Suppressor macrophage treated with lipopolysaccharide for 4 hours (primary cell): ENCODE measurements around the gene TADA2A.
A peak's percentile ranks its signal among the peaks of the same experiment; 100 is the strongest.
"Not testable (repeated sequence)": the region's sequence is repeated elsewhere in the genome, so short reads cannot be mapped to it uniquely, and the experiment has no call there.

Source experiments
- DNase-seq: peaks from one replicate; pipeline ENCODE4 v3.0.0-alpha.2; 2020

Gene TADA2A

DNA sequence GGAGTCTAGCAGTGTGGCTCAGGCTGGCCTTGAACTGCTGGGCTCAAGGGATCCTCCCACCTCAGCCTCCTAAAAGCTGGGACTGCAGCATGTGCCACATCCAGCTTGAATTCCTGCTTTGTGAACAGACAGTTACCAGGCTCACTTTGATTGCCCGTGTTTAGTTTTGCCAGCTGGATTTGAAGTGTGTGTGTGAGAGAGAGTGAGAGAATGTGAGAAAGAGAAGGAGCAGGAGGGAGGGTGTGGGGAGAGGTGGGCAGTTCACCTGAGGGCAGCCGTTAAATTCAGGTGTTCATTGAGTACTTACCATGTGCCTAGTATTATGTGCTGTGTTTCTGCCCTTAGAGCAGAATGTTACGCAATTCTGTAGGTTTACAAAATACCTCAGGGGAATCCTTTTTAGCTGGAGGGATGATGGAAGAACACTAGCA, 87.7 kb downstream of the TADA2A start:
- no peak for DNase-seq

DNA sequence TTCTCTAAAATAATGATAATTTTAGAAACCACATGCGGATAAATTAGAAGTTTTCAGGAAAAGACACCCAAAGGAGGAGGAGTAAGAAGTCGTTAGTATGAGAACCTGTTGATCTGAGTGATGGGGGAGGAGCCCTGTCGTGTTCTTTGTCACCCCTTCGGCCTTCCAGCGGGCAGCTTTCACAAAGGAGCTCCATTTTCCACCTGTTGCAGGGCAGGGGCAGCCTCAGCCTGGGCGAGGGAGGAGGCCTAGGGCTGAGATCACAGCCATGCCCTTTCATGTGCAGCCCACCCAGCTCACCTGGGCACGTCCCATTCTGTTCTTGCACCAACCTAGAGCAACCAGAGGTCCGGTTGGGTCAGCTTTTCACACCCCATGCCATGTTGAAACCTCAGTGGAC, 88.3 kb downstream of the TADA2A start:
- no peak for DNase-seq

DNA sequence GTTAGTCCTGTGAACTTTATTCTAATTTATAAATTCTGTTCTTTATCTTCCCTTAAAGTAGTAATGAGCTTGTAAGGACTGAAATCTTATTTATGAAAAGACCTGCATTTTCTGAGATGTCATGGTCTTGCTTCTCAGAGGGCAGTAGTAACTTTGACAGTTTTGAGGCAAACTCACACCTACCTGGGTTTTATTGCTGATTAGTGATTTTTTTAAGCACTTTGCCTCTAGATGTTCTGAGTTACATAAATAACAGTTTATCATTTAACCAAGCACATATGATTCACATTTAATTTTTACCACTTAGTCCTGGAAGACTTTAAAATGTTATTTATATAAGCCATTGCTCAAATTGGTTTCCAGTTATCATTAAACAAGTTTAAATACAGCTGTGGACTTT, 93.7 kb downstream of the TADA2A start:
- no peak for DNase-seq

DNA sequence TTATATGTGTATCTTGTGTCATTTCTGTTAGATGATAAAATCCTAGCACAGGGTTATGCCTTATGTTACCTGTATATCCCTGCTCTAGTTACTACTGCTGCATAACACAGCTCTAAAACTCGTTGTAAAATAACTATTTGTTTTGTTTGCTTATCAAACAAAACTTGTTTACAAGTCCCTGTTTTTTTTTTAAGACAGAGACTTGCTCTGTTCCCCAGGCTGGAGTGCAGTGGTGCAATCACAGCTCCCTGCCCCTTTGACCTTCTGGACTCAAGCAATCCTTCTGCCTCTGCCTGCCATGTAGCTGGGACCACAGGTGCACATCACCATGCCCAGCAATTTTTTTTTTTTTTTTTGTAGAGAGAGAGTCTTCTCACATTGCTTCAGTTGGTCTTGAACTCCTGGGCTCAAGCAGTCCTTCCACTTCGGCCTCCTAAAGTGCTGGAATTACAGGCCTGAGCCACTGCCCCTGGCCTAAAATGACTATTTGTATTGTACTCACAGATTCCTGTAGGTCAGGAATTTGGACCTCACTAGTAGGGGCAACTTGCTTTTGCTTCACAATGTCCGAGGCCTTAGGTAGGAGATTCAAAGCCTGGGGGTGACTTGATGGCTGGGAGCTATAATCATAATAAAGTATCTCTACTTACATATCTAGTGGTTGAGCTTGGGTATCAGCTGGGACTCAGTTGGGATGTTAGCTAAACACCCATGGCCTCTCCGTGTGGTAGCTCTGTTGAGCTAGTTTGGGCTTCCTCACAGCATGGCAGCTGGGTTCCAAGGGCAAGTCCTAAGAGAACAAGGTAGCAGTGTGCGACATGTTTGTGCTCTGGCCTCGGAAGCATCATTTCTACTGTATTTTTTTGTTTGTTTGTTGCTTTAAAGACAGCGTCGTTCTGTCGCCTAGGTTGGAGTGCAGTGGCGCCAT, 95.6 kb downstream of the TADA2A start:
- no peak for DNase-seq

DNA sequence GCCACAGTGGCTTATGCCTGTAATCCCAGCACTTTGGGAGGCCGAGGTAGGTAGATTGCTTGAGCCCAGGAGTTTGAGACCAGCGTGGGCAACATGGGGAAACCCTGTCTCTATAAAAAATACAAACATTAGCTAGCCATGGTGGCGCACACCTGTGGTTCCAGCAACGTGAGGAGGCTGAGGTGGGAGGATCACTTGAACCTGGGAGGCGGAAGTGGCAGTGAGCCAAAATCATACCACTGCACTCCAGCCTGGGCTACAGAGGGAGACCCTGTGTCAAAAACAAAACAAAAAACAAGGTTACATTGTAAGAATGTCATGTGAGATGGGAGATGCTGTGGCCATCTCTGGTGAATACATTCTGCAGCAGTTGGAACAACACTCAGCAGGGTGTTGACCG, 96.5 kb downstream of the TADA2A start:
- DNase-seq, result no peak

DNA sequence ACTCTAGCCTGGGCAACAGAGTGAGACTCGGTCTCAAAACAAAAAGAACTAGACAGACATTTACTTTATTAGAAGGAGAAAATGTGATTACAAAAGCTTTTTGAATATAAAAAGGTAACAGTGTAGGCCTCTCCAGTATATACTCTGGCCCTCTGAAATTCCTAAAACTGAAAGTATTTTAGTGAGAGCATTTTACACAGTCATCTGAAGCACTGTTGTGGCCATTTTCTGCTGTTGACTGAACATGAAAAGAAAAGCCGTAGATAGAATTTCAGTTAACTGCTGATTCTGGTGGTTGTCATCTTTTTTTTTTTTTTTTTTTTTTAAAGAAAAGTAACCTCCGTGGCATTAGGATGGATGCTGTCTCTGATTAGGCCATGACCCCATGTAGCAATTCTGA, 98.6 kb downstream of the TADA2A start:
- no peak for DNase-seq

DNA sequence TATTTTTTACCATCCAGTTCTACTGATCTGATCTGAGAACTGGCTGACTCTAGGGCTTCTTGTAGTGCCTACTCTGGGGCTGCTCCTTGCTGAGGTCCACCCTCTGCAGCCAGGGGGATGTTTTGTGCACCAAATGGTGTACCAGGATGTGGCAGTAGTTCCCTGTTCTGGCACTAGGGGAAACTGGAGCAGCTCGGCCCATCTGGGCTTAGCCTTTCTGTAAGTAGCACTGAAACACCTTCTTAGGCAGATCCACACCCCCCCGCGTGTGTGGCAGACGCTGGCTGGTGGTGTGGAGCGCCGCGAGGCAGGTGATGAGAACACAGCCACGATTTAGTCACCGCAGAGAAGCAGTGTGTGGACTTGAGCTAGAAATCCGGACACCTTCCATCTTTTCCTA, 100.0 kb downstream of the TADA2A start:
- no peak for DNase-seq

DNA sequence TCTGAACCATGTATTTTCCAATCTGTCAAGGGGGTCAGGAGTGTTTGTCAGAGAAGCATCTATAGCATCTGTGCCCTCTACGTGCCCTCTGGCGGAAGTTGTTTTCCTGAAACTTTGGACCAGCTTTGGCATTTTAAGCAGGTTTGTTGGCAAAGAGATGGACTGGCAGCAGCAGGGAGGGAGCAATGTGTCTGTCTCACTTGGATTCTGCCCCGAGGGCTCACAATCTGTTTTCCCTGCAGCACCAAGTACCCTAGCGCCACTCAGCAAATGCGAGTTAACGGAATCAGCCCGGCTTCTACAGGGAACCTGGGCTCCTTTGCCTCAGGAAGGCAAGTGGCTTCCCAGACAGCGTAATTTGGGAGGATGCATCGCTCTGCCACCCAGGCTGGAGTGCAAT, 100.4 kb downstream of the TADA2A start:
- no peak for DNase-seq

DNA sequence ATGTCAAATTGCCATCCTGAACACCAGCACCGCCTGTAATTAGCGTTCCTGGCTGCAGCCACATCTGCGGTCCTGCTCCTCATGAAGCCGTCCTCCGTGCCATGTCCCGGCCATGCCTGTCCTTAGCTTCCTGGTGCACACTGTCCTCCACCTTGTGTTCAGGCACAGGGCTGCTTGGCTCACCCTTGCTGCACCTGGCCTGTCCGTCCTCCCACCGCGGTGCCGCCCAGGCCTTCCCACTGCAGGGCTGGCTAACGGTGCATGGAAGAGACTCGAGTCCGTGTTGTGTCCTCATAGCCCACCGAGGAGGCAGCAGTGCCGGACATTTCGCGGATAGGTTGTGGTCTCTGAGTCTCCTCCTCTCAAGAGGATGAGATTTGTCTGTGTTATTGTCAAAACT, 103.4 kb downstream of the TADA2A start:
- DNase-seq, result no peak

DNA sequence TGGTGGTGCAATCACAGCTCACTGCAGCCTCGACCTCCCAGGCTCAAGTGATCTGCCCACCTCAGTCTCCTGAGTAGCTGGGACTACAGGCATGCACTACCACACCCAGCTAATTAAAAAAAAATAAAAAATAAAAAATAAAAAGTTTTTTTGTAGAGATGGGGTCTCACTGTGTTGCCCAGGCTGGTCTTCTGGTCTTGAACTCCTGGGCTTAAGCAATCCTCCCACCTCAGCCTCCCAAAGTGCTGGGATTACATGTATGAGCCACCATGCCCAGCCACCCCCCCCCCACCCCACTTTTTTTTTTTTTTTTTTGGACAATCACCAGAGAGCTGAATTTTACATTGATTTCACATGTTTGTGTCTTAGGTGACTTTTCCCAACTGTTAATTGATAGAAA, 105.0 kb downstream of the TADA2A start:
- DNase-seq, result not testable (repeated sequence)

DNA sequence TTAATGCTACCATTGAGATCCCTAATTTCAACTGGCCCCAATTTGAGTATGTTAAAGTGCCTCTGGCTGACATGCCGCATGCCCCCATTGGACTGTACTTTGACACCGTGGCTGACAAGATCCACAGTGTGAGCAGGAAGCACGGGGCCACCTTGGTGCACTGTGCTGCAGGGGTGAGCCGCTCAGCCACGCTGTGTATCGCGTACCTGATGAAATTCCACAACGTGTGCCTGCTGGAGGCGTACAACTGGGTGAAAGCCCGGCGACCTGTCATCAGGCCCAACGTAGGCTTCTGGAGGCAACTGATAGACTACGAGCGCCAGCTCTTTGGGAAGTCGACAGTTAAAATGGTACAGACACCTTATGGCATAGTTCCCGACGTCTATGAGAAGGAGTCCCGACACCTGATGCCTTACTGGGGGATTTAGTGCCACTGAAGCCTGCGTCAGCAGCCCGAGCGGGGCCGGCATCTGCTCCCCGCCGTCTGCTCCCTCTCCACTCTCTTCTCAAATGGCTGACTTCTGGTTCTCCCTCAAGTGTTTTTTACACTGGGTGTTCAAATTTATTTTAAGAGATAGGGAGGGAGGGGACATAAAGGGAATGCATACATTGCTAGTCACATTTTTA, 105.9 kb downstream of the TADA2A start:
- no peak for DNase-seq

DNA sequence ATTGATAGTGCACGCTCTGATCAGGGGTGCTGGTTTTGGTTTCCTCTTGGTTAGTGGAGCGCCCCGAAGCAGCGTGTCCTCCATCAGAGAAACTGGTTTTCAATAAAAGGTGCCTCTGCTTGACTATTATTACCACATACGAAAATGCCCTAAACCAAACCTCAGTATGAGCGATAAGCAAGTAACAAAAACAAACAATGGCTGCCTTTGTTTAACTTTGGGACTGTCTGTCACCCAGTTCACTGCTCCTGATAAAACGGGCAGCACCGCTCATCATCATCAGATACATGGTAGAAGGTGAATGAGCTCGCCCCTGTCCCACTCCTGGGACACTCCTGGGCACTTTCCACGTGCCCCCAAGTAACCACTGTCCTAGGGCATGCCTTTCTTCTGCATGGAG, 107.0 kb downstream of the TADA2A start:
- no peak for DNase-seq

DNA sequence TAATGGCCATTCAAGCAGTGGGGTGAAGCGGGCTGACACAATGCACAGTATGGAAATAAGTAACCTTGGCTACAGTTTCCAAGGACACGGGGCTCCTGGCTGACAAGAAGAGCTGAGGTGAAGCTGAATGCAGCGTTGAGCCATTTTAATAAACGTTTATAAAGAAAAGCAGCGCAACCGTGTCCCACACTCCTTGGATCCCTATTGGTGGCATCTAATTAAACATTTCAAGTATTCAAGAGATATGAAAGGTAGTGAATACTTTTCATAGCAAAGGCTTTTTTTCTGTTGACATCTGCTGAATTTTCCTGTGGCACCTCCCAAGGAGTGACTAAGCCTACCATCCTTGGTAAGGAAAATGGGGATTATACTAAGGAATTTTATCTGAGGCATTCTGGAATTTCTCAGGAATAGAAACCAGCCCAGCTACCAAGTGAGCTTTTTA, 109.5 kb downstream of the TADA2A start:
- DNase-seq, result no peak

DNA sequence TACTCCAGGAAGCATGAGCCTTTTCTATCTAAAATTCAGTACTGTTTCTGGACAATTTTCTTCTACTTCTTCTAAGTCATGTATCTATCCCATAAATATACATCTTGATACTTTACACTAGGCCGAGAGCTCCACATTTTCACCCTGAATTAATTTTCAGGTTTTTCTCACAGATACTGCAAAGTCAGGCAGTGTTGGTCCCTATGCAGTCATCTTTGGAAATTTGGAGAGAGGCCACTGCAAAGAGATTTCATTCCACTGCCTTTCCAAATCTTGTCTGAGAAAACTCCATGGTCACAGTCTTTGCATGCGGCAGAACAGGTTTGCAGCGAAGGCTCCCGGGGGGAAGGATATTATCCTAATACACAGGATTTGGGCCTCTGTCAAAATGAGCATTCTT, 111.2 kb downstream of the TADA2A start:
- no peak for DNase-seq

DNA sequence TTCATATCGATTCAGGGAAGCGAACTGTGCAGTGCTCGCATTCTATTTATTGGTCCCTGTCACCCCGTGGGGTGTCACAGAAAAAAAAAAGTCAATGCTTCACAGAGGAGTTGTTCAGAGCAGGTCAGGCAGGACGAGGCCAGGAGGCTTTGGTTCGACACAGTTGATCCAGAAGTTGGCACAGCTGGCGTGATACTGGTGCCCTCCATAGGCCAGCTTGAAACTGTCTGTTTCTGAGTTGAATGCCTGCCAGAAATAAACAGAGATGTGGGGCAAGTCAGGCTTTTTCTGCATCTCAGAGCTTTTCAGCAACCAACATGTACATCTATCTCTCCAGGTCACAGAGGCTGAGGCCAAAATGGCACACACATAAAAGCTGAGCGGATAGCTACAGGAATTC, 112.1 kb downstream of the TADA2A start:
- no peak for DNase-seq

DNA sequence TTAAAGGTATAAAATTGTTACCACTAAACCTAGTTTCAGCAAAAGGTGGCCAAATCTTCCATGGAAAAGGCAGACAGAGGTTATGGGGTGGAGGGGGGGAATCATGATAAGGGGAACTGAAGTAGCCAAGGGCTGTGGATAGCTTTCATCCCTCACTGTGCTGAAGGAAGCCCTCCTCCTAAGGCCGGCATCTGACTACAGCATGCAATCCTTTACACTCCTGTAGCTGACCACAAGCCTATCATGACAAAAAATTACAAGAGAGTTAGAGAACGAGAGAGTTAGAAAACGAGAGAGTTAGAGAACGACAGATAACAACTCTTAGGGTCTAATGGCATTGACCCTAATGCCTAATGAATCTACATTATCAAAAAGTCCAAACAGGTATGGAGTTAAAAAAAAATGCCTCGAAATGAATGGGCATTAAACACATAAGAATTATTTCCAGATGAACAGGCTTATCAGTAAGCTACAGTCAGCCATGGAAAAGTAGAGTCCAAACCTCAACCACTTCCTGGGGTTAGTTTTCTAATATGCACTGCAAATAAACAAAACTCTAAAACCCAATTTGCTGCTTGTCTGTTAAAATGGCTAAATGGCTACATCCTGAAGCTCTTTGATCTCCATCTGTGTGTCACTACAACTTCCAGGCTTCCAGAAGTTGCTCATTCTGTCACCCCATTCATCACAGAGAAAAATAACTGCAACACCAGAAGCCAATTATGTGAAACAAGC, 112.7 kb downstream of the TADA2A start:
- no peak for DNase-seq

DNA sequence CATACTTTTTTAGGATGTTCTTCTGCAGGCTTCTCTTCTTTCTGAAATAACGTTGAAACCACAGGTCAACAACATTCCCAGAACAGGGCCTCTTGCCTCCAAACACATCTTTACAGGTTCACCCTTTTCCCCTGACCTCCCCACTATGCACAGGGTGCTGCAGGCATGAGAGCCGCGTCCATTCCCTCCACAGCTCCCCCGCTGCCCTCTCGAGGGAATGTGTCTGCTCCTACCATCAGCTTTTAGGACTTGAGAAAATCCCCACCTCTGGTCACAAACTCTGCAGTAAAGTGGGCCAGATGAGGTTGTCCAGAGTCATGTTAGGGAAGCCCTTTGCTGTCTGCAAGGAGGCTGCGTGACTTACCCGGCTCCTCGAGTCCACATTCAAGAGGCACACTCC, 113.5 kb downstream of the TADA2A start:
- DNase-seq, result no peak

DNA sequence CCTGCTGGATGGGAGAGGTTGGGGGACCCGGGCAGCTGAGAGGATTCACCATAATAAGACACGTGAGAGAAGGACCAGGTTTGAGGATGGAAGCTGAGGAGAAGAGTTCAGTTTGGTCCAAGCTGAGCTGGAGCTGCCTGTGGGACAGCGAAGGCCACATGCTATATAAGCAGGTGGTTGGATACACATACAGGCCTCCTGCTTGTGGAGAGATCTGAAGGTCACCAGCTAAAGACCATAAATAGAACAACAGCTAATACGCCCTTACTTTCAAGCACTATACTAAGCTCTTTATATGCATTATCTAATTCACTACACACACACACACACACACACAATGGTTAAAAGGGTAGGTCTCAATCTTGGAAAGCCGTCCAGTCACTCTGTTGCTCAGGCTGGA, 115.1 kb downstream of the TADA2A start:
- no peak for DNase-seq

DNA sequence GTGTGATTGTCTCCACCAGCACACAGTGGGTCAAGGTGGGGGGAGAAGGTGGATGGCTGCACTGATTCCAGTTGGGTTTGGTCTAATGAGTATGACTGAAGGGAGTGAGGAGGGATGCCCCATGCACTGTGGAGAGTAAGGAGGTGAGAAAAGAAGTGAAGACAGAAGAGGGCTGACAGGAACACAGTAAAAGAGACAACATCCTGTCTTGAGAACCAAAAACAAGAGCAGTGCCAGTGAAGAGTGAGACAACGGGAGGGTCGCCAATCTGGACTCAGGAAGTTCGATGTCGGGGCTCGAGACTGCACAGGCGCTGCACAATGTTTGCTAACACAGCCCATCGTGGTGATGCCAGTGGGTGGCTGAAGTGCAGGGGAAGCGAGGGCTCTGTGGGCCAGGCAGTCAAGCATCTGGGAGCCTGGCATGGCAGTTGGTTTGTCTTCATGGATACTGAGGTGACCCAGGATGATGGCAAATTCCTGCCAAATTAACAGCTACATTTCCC, 117.1 kb downstream of the TADA2A start:
- DNase-seq, result no peak

DNA sequence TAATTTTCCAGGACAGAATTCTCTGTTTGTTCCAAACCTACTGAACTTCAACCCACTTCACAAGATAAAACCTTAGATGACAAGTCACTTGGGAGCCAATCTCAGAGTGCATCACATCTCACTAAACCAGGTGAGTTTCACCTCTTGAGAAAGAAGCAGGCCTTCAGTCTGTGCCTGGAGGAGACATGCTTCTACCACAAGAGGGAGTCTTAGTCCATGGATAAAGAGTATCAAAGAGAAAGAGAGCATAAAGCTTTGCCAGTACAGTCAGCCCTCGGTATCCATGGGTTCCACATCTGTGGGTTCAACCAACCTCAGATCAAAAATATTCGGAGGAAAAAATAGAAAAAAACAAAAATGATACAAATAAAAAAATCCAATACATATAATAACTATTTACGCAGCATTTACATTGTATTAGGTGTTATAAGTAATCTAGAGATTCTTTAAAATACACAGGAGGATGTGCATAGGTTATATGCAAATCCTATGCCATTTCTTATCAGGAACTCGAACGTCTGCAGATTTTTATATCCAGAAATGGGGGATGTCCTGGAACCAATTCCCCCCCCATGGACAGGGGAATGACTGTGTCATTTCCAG, 120.7 kb downstream of the TADA2A start:
- DNase-seq, result peak; percentile 6
